A375 (cell line): Measurements from ENCODE around the gene MANSC4. TPM values are rescaled to one million over a fixed set of nuclear protein-coding genes. Genes with fewer than 3 reads are reported as not detected.

Experiments used
- small RNA-seq: library from RNA; depleted of rRNA; stranded (forward); fragments of <200 nt; gene quantifications from one replicate; pipeline ENCODE3, GENCODE V24; 2014
- total RNA-seq: library from RNA; depleted of rRNA; stranded (reverse); fragments of >200 nt; shearing (Covaris generic); gene quantifications from 2 replicates; pipeline ENCODE4 v1.2.3, GENCODE V29; 2014; rRNA removed

Gene MANSC4
- total RNA-seq, result not detected in 2 replicates

DNA sequence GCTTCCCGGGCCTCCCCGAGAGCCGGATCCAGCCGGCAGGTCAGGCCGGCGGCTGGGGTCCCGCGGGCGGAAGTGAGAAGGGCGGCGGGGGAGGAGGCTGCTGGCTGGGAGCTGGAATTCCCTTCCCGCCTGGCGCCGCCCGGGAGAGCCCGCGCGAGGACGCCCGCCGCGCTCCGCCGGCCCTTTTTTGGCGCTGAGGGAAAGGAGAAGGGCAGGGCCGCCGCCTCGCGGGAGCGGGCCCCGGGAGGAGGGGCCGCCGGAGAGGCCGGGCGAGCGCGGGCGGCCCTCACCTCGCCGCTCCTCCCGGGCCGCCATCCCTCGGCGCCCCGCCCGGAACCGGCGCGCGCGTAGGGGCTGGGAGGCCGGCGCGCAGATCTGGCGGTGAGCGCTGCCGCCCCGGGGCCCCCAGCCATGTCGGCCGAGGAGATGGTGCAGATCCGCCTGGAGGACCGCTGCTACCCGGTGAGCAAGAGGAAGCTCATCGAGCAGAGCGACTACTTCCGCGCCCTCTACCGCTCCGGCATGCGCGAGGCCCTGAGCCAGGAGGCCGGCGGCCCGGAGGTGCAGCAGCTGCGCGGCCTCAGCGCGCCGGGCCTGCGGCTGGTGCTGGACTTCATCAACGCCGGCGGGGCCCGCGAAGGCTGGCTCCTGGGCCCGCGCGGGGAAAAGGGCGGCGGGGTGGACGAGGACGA lies at the start of gene MANSC4, which contains the start of gene KLHL42:
TSS of gene MANSC4 (minus strand) at position 317 of the 692 bp plus-strand sequence. CDS start 8,960 bp downstream, outside the sequence.
TSS of gene KLHL42 (plus strand) at position 314 of the 692 bp plus-strand sequence. CDS start at position 412, 98 bp downstream.

Small RNA genes lying within 50 kb of the gene (small RNA-seq; reads per million reads assigned to genes)
- gene RF00019 (not detected), gene RF02271 (not detected)

Other genes starting within 250 kb of the MANSC4 start
- gene REP15, start 83.8 kb downstream of the MANSC4 start, total RNA-seq, result 1.8 and 2.4 TPM in 2 replicates
- 59.2 and 67.4 TPM in 2 replicates for gene MRPS35, start 69.4 kb downstream of the MANSC4 start, total RNA-seq
- 38.4 and 40.7 TPM in 2 replicates for gene KLHL42, start within 50 bp of the MANSC4 start, total RNA-seq
- gene PTHLH, start 192.5 kb upstream of the MANSC4 start, total RNA-seq, result 17.9 and 21.7 TPM in 2 replicates